DOHH2 (cell line): ENCODE measurements around the gene ABTB2.

Experiments used
- H3F3A ChIP-seq: fragments of 200-600 bp; sonication (generic), shearing (Covaris generic); 2 replicates; pipeline ENCODE4 v1.6.0; 2016; ENCODE audit warnings: antibody characterized with exemption, mild to moderate bottlenecking; ENCODE audit not compliant: control insufficient read depth, insufficient read depth
- H3K27ac ChIP-seq: fragments of 200-600 bp; sonication (generic); 2 replicates; pipeline ENCODE4 v1.5.1; 2014; ENCODE audit warnings: low read depth, mild to moderate bottlenecking, low read length, moderate library complexity
- H3K27me3 ChIP-seq: fragments of 200-600 bp; sonication (generic); 2 replicates; pipeline ENCODE4 v1.6.1; 2014; ENCODE audit warnings: mild to moderate bottlenecking, low read length, mixed read lengths; ENCODE audit not compliant: control insufficient read depth
- H3K36me3 ChIP-seq: fragments of 200-600 bp; sonication (generic); 2 replicates; pipeline ENCODE4 v1.6.1; 2014; ENCODE audit warnings: mild to moderate bottlenecking, low read length, moderate library complexity, mixed read lengths; ENCODE audit not compliant: control insufficient read depth
- H3K4me1 ChIP-seq: fragments of 200-600 bp; sonication (generic); 2 replicates; pipeline ENCODE4 v1.6.1; 2014; ENCODE audit warnings: mild to moderate bottlenecking, low read length, mixed read lengths; ENCODE audit not compliant: control insufficient read depth
- H3K4me2 ChIP-seq: fragments of 200-600 bp; sonication (generic); 2 replicates; pipeline ENCODE4 v1.6.0; 2014; ENCODE audit warnings: mild to moderate bottlenecking, low read length, moderate library complexity
- H3K4me3 ChIP-seq: fragments of 200-600 bp; sonication (generic); 2 replicates; pipeline ENCODE4 v1.5.1; 2014; ENCODE audit warnings: mild to moderate bottlenecking, low read length, mixed read lengths
- H3K79me2 ChIP-seq: fragments of 200-600 bp; sonication (generic); 2 replicates; pipeline ENCODE4 v1.6.1; 2014; ENCODE audit warnings: mild to moderate bottlenecking, low read length, mixed read lengths; ENCODE audit not compliant: control insufficient read depth
- H3K9me2 ChIP-seq: fragments of 200-600 bp; sonication (generic); replicated peaks from 2 replicates; pipeline ENCODE4 v1.6.1; 2014; ENCODE audit warnings: mild to moderate bottlenecking, low read length, mixed read lengths; ENCODE audit not compliant: control insufficient read depth
- H3K9me3 ChIP-seq: fragments of 200-600 bp; sonication (generic); 2 replicates; pipeline ENCODE4 v1.6.1; 2014; ENCODE audit warnings: antibody characterized with exemption, low read length, mixed read lengths; ENCODE audit not compliant: control insufficient read depth, insufficient read depth
- H4K20me1 ChIP-seq: fragments of 200-600 bp; sonication (generic); 2 replicates; pipeline ENCODE4 v1.6.0; 2014; ENCODE audit warnings: low read depth, mild to moderate bottlenecking, antibody characterized with exemption, low read length, moderate library complexity; ENCODE audit not compliant: control insufficient read depth, insufficient read depth
- EZH2phosphoT487 ChIP-seq: fragments of 200-600 bp; sonication (generic); IDR thresholded peaks from 2 replicates; pipeline ENCODE4 v1.6.1; 2017; ENCODE audit warnings: borderline replicate concordance, mild to moderate bottlenecking, antibody characterized with exemption, low read length, moderate library complexity, mixed read lengths
- TF ChIP-seq, protein P1 (sequence below): fragments of 200-600 bp; sonication (generic); IDR thresholded peaks from one replicate; pipeline ENCODE4 v1.5.1; 2014; ENCODE audit warnings: antibody characterized with exemption, mild to moderate bottlenecking, low read depth, low read length; ENCODE audit not compliant: poor library complexity, severe bottlenecking

Gene ABTB2

GRCh38 chr11:34346551-34346950, 11.3 kb downstream of the ABTB2 start:
- Histone ChIP-seq H4K20me1 (no peaks in the 10 kb centered on the region), H3K79me2 (no peaks in the 10 kb centered on the region), H3K9me3 (no peaks in the 10 kb centered on the region), H3K4me3 (no peak overlapping the region), H3K27ac (no peak overlapping the region), H3K9me2 (no peaks in the 10 kb centered on the region), H3K4me1 (no peaks in the 10 kb centered on the region; the same call in 1 of the 2 replicates), H3K4me2 (no peak overlapping the region), H3F3A (no peaks in the 10 kb centered on the region), H3K36me3 (no peaks in the 10 kb centered on the region), H3K27me3 (peaks cover 38% of the 10 kb centered on the region)
- TF ChIP-seq EZH2phosphoT487, result no peak
- TF ChIP-seq, protein P1, sequence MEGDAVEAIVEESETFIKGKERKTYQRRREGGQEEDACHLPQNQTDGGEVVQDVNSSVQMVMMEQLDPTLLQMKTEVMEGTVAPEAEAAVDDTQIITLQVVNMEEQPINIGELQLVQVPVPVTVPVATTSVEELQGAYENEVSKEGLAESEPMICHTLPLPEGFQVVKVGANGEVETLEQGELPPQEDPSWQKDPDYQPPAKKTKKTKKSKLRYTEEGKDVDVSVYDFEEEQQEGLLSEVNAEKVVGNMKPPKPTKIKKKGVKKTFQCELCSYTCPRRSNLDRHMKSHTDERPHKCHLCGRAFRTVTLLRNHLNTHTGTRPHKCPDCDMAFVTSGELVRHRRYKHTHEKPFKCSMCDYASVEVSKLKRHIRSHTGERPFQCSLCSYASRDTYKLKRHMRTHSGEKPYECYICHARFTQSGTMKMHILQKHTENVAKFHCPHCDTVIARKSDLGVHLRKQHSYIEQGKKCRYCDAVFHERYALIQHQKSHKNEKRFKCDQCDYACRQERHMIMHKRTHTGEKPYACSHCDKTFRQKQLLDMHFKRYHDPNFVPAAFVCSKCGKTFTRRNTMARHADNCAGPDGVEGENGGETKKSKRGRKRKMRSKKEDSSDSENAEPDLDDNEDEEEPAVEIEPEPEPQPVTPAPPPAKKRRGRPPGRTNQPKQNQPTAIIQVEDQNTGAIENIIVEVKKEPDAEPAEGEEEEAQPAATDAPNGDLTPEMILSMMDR, result no peak

DNA sequence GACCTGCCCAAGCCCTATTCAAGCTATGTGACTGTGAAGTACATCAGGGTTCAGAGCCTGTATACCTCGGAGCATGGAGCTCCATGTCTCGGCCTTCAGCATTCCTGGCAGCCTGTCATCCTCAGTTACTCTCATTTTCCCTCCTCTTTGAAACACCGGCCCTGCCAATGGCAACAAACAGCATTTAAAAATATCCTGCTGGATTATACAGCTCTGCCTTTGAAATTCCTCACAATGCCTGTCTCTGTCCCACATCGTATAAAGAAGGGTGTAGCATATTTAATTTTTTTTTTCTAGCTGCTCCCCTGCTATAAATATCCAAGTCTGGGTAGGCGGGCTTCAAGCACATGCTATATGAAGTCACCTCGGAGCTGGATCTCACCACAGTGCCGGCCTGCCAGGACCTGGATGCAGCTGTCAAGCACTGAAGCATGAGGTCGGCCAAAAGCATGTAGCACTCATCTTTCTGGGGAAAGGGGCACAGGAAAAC, 11.8 kb downstream of the ABTB2 start:
- Histone ChIP-seq H3K4me2 (no peak overlapping the region), H4K20me1 (no peaks in the 10 kb centered on the region), H3F3A (no peaks in the 10 kb centered on the region)

DNA sequence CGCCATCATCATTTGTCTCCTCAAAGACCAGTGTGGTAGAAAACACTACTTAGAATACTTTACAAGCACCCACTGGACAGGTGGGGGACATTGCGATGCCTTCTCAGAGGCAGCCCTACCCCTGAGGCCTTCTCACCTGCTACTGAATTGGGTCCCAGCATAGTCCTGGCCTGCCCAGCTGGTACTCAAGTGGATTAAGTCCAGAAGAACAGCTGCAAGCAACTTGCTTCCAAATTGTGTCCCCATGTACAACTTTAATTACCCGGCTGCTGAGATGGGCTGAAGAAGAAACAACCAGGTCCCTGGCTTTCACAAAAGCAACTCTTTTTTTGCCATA, 12.3 kb downstream of the ABTB2 start:
- H3K4me1 ChIP-seq, result no peaks in the 10 kb centered on the region; the same call in 1 of the 2 replicates
- TF ChIP-seq, protein P1, result no peak
- no peak for TF ChIP-seq EZH2phosphoT487
- H3K9me3 ChIP-seq, result no peaks in the 10 kb centered on the region
- no peaks in the 10 kb centered on the region for H3K9me2 ChIP-seq
- H3K27me3 ChIP-seq, result peaks cover 32% of the 10 kb centered on the region
- H3K27ac ChIP-seq, result no peak overlapping the region
- H3K4me2 ChIP-seq, result no peak overlapping the region
- no peaks in the 10 kb centered on the region for H3F3A ChIP-seq
- no peaks in the 10 kb centered on the region for H3K79me2 ChIP-seq
- H4K20me1 ChIP-seq, result no peaks in the 10 kb centered on the region
- no peak overlapping the region for H3K4me3 ChIP-seq
- H3K36me3 ChIP-seq, result no peaks in the 10 kb centered on the region

More for the DNA sequence above, 11.8 kb downstream of the ABTB2 start:
- Histone ChIP-seq H3K4me3 (no peak overlapping the region), H3K27ac (no peak overlapping the region), H3K4me1 (no peaks in the 10 kb centered on the region; the same call in 1 of the 2 replicates), H3K9me3 (no peaks in the 10 kb centered on the region), H3K9me2 (no peaks in the 10 kb centered on the region), H3K79me2 (no peaks in the 10 kb centered on the region), H3K36me3 (no peaks in the 10 kb centered on the region), H3K27me3 (peaks cover 33% of the 10 kb centered on the region)
- no peak for TF ChIP-seq EZH2phosphoT487
- TF ChIP-seq, protein P1, result no peak
